ENCODE results near the gene PSTPIP1. TPM values are rescaled to one million over a fixed set of nuclear protein-coding genes. Genes with fewer than 3 reads are reported as not detected.

PSTPIP1 gene
- total and polyA plus RNA-seq, 2 experiments from 2014 or later = not detected

- Histone ChIP-seq H3K9me2 (replicated peaks; ENCODE audit: insufficient read depth) (no peaks in the 10 kb centered on the region), H3K79me2 (no peaks in the 10 kb centered on the region), H3K27ac (no peak overlapping the region), H2AFZ (no peak overlapping the region), H3K27me3 (no peaks in the 10 kb centered on the region), H4K20me1 (ENCODE audit: insufficient read depth, poor library complexity, severe bottlenecking) (no peaks in the 10 kb centered on the region), H3K4me1 (ENCODE audit: insufficient read depth) (peaks cover 10% of the 10 kb centered on the region), H3K36me3 (replicated peaks; ENCODE audit: insufficient read depth, low read depth) (no peaks in the 10 kb centered on the region), H3K4me3 (no peak overlapping the region), H3K4me2 (no peak overlapping the region), H3K9me3 (ENCODE audit: low read depth) (no peaks in the 10 kb centered on the region)
- TF ChIP-seq EZH2 (IDR thresholded peaks at IDR 0.05; ENCODE audit: borderline replicate concordance) (no peak), EZH2phosphoT487 (IDR thresholded peaks at IDR 0.05; ENCODE audit: low read depth, severe bottlenecking, unreplicated experiment) (no peak), CTCF (IDR thresholded peaks at IDR 0.05; ENCODE audit: poor library complexity) (no peak)
- DNase-seq (ENCODE audit: low spot score) = no peak
- WGBS (ENCODE audit: low lambda C conversion rate, missing lambda C conversion rate) = 67% methylated on average over 1 of the region's 1 CpG
Measured at GRCh38 chr15:76951220-76951619, 43.7 kb upstream of the PSTPIP1 start.

- TF ChIP-seq EZH2phosphoT487 (IDR thresholded peaks at IDR 0.05; ENCODE audit: low read depth, severe bottlenecking, unreplicated experiment) (no peak), CTCF (IDR thresholded peaks at IDR 0.05; ENCODE audit: poor library complexity) (no peak), EZH2 (IDR thresholded peaks at IDR 0.05; ENCODE audit: borderline replicate concordance) (no peak)
- H3K4me2 ChIP-seq = no peak overlapping the region
- no peak for DNase-seq (ENCODE audit: low spot score)
- H3K9me2 ChIP-seq (replicated peaks; ENCODE audit: insufficient read depth) = no peaks in the 10 kb centered on the region
- H2AFZ ChIP-seq = no peak overlapping the region
- 39% methylated on average over 3 of the region's 3 CpGs for WGBS (ENCODE audit: low lambda C conversion rate, missing lambda C conversion rate)
- H3K9me3 ChIP-seq (ENCODE audit: low read depth) = no peaks in the 10 kb centered on the region
- H3K27me3 ChIP-seq = no peaks in the 10 kb centered on the region
- H3K36me3 ChIP-seq (replicated peaks; ENCODE audit: insufficient read depth, low read depth) = no peaks in the 10 kb centered on the region
- H4K20me1 ChIP-seq (ENCODE audit: insufficient read depth, poor library complexity, severe bottlenecking) = no peaks in the 10 kb centered on the region
- peaks cover 10% of the 10 kb centered on the region for H3K4me1 ChIP-seq (ENCODE audit: insufficient read depth)
- H3K79me2 ChIP-seq = no peaks in the 10 kb centered on the region
- H3K27ac ChIP-seq = no peak overlapping the region
- H3K4me3 ChIP-seq = no peak overlapping the region
Measured at GRCh38 chr15:76953913-76954312, 41.0 kb upstream of the PSTPIP1 start.

- Histone ChIP-seq H3K9me3 (ENCODE audit: low read depth) (no peaks in the 10 kb centered on the region), H3K4me3 (no peak overlapping the region), H4K20me1 (ENCODE audit: insufficient read depth, poor library complexity, severe bottlenecking) (no peaks in the 10 kb centered on the region), H3K79me2 (no peaks in the 10 kb centered on the region), H3K36me3 (replicated peaks; ENCODE audit: insufficient read depth, low read depth) (no peaks in the 10 kb centered on the region), H2AFZ (no peak overlapping the region), H3K4me2 (no peak overlapping the region), H3K27me3 (no peaks in the 10 kb centered on the region), H3K9me2 (replicated peaks; ENCODE audit: insufficient read depth) (no peaks in the 10 kb centered on the region), H3K27ac (no peak overlapping the region), H3K4me1 (ENCODE audit: insufficient read depth) (peaks cover 10% of the 10 kb centered on the region)
- TF ChIP-seq EZH2phosphoT487 (IDR thresholded peaks at IDR 0.05; ENCODE audit: low read depth, severe bottlenecking, unreplicated experiment) = no peak
- TF ChIP-seq EZH2 (IDR thresholded peaks at IDR 0.05; ENCODE audit: borderline replicate concordance) = no peak
- no peak for TF ChIP-seq CTCF (IDR thresholded peaks at IDR 0.05; ENCODE audit: poor library complexity)
- DNase-seq (ENCODE audit: low spot score) = no peak
- WGBS (ENCODE audit: low lambda C conversion rate, missing lambda C conversion rate) = 49% methylated on average over 2 of the region's 2 CpGs
Measured at GRCh38 chr15:76954744-76955143, 40.2 kb upstream of the PSTPIP1 start.
